Activated B cell treated with CpG ODN at 0.5 μM for 24 hours (primary cell): ENCODE measurements around the gene RYR1. TPM values are rescaled to one million over a fixed set of nuclear protein-coding genes. Genes with fewer than 3 reads are reported as not detected.

Experiments used
- ATAC-seq: fragments of 200-7000 bp; cut with Tn5 transposase; one replicate; pipeline ENCODE4 v1.10.0; 2021; ENCODE audit warnings: low read depth, mild to moderate bottlenecking, moderate library complexity
- CTCF ChIA-PET: fragments of 350-600 bp; sonication (Branson Sonifier 250); formaldehyde crosslinking; loops from one replicate; lab custom pipeline; 2021; ENCODE audit warnings: antibody characterized with exemption; lab: Charles Lee
- POLR2A ChIA-PET: fragments of 350-600 bp; sonication (Branson Sonifier 250); formaldehyde crosslinking; loops from one replicate; lab custom pipeline; 2021; ENCODE audit warnings: antibody characterized with exemption; lab: Charles Lee
- DNase-seq: peaks from one replicate; pipeline ENCODE4 v3.0.0; 2022
- H3K27ac Mint-ChIP-seq: one replicate; pipeline ENCODE4 v1.8.0; 2020; ENCODE audit warnings: mixed read lengths
- H3K27me3 Mint-ChIP-seq: one replicate; pipeline ENCODE4 v1.8.0; 2021; ENCODE audit warnings: mixed read lengths
- H3K36me3 Mint-ChIP-seq: one replicate; pipeline ENCODE4 v1.8.0; 2021; ENCODE audit warnings: low read depth, mixed read lengths
- H3K4me1 Mint-ChIP-seq: one replicate; pipeline ENCODE4 v1.8.0; 2021; ENCODE audit warnings: mixed read lengths
- H3K4me3 Mint-ChIP-seq: one replicate; pipeline ENCODE4 v1.8.0; 2020; ENCODE audit warnings: mild to moderate bottlenecking, mixed read lengths
- H3K9me3 Mint-ChIP-seq: one replicate; pipeline ENCODE4 v1.8.0; 2020; ENCODE audit warnings: mixed read lengths
- intact Hi-C: fragments of 100-400 bp; cut with micrococcal nuclease; formaldehyde crosslinking; loops from one replicate; pipeline ENCODE4 v1.15.1; 2024
- total RNA-seq: library from RNA; stranded (reverse); gene quantifications from 2 replicates; pipeline ENCODE4 v1.2.3, GENCODE V29; 2022
- TF ChIP-seq, protein P1 (sequence below): fragments of 200-600 bp; IDR thresholded peaks from one replicate; pipeline ENCODE4 v1.8.0; 2022; ENCODE audit warnings: antibody characterized with exemption, mild to moderate bottlenecking

Gene RYR1
- total RNA-seq, 1 donor from 2014 or later = 4.1 TPM

DNA sequence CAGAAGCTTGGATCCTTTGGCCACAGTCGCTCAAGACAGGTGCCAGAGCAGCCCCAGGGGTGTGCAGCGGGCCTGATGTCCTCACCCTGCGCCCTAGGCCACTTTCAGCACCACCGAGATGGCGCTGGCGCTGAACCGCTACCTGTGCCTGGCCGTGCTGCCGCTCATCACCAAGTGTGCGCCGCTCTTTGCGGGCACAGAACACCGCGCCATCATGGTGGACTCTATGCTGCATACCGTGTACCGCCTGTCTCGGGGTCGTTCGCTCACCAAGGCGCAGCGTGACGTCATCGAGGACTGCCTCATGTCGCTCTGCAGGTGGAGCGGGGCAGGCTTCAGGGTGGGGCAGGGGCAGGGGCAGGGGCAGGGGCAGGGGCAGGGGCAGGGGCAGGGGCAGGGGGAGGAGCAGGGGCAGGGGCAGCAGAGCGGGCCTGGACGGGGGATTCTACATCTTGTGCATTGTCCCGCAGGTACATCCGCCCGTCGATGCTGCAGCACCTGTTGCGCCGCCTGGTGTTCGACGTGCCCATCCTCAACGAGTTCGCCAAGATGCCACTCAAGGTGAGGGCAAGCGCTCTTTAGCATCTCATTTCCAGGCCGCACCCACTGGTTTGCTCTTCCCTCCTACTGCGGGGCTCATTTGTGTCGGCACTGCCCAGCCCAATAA is 69.1 kb downstream of the RYR1 start:
- Mint-ChIP-seq H3K4me1 (peaks cover 6% of the 10 kb centered on the region), H3K36me3 (no peaks in the 10 kb centered on the region), H3K27ac (no peak overlapping the region), H3K4me3 (no peak overlapping the region), H3K9me3 (no peaks in the 10 kb centered on the region), H3K27me3 (no peaks in the 10 kb centered on the region)
- no peak for DNase-seq
- TF ChIP-seq, protein P1, sequence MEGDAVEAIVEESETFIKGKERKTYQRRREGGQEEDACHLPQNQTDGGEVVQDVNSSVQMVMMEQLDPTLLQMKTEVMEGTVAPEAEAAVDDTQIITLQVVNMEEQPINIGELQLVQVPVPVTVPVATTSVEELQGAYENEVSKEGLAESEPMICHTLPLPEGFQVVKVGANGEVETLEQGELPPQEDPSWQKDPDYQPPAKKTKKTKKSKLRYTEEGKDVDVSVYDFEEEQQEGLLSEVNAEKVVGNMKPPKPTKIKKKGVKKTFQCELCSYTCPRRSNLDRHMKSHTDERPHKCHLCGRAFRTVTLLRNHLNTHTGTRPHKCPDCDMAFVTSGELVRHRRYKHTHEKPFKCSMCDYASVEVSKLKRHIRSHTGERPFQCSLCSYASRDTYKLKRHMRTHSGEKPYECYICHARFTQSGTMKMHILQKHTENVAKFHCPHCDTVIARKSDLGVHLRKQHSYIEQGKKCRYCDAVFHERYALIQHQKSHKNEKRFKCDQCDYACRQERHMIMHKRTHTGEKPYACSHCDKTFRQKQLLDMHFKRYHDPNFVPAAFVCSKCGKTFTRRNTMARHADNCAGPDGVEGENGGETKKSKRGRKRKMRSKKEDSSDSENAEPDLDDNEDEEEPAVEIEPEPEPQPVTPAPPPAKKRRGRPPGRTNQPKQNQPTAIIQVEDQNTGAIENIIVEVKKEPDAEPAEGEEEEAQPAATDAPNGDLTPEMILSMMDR = no peak
- intact Hi-C loops = no loop called here
- CTCF ChIA-PET = no interaction called here
- POLR2A ChIA-PET = no interaction called here
- no peak for ATAC-seq

DNA sequence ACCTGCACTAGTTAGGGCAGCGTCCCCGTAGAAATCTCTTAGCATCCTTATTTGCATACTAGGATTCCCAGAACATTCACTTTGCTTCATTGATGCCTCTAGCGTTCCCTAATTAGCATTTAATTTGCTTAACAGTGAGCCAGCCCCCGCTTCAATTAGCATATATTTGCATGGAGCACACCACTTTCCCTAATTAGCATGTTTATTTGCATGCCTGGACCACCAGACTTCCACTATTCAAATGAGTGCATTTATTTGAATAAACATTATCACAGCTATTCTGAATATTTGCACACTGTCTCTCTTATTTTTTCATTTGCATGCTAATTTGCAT is 69.6 kb downstream of the RYR1 start:
- H3K4me3 Mint-ChIP-seq = no peak overlapping the region
- POLR2A ChIA-PET = no interaction called here

DNA sequence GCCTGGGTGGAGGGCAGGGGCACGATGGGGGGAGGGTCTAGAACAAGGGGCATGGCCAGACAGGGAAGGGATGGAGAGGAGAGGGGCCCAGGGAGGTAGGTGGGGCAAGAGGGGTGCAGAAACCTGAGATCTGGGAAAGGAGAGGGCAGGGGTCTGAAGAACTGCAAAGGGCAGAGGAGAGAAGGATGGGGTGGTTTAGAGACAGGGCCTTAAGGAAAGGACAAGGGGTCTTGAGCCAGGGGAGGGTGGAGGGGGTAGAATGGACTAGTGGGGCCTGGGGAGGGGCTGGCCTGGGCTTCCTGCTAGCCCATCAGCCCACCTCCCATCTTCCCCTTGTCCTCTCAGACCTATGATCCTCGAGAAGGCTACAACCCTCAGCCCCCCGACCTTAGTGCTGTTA is 72.5 kb downstream of the RYR1 start:
- ChIA-PET CTCF (interaction anchor here (1.0 kb wide), 1 partner anchor 103 kb away, joined by 4 read pairs; the partner anchor contains the start of gene FAM98C), POLR2A (no interaction called here)
- TF ChIP-seq, protein P1 = no peak
- Mint-ChIP-seq H3K4me1 (peaks cover 6% of the 10 kb centered on the region), H3K4me3 (no peak overlapping the region), H3K27ac (no peak overlapping the region), H3K9me3 (no peaks in the 10 kb centered on the region), H3K27me3 (peaks cover 13% of the 10 kb centered on the region), H3K36me3 (no peaks in the 10 kb centered on the region)
- intact Hi-C loops = loop anchor here (2.0 to 5.0 kb wide), 2 partner anchors 89 to 103 kb away; partner anchors contain the start of gene FAM98C
- ATAC-seq (no peak), DNase-seq (no peak)

More for the DNA sequence above, 69.6 kb downstream of the RYR1 start:
- TF ChIP-seq, protein P1 = no peak
- intact Hi-C loops = no loop called here
- Mint-ChIP-seq H3K9me3 (no peaks in the 10 kb centered on the region), H3K27me3 (no peaks in the 10 kb centered on the region), H3K36me3 (no peaks in the 10 kb centered on the region), H3K27ac (no peak overlapping the region), H3K4me1 (peaks cover 6% of the 10 kb centered on the region)
- DNase-seq (no peak), ATAC-seq (no peak)
- CTCF ChIA-PET = no interaction called here

DNA sequence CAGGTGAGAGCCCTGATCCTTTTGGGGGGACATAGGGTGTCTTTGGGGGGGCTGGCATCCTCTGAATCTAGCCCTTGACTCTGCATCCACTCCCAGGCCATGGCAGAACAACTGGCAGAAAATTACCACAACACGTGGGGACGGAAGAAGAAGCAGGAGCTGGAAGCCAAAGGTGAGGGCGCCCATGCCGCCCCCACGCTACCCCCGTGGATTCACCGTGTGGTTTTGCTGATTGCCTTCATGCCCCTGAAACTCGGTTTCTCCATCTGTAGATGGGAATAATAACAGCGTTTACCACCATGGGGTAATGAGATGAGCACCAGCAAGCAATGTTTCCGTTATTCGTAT is 72.9 kb downstream of the RYR1 start:
- Mint-ChIP-seq H3K36me3 (no peaks in the 10 kb centered on the region), H3K4me3 (no peak overlapping the region), H3K4me1 (peaks cover 6% of the 10 kb centered on the region), H3K27ac (no peak overlapping the region), H3K9me3 (no peaks in the 10 kb centered on the region), H3K27me3 (peaks cover 15% of the 10 kb centered on the region)
- POLR2A ChIA-PET = no interaction called here
- DNase-seq (no peak), ATAC-seq (no peak)
- intact Hi-C loops = loop anchor here (2.0 to 5.0 kb wide), 2 partner anchors 89 to 104 kb away; partner anchors contain the start of gene FAM98C
- CTCF ChIA-PET = interaction anchor here (1.0 kb wide), 2 partner anchors 103 to 423 kb away, joined by 3 to 4 read pairs; partner anchors contain the start of gene FAM98C
- TF ChIP-seq, protein P1 = no peak

DNA sequence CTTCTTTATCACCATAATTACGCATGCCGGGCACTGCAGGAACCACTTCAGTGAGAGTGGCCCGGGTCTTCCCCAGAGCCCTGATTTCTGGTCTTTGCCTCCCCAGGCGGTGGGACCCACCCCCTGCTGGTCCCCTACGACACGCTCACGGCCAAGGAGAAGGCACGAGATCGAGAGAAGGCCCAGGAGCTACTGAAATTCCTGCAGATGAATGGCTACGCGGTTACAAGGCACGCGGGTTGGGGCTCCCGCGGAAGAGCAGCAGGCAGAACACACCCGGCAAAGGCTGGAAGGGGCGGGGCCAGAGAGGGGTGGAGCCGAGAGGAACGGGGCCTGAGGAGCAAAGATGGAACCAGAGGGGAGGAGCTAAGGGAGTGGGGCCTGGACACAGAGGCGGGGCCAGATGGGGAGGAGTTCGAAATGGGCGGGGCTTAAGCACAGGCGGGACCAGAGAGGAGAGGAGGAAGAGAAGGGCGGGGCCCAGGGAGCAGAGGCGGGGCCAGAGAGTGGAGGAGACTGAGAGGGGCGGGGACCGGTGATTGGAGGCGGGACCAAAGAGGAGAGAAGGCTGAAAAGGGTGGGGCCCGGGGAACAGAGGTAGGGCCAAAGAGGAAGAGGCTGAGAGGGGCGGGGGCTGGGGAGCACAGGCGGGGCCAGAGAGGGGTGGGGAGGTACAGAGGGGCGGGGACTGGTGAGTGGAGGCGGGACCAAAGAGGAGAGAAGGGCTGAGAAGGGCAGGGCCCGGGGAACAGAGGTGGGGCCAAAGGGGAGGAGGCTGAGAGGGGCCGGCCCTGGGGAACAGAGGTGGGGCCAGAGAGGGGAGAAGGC is 73.4 kb downstream of the RYR1 start:
- TF ChIP-seq, protein P1 = no peak
- Mint-ChIP-seq H3K27me3 (peaks cover 19% of the 10 kb centered on the region), H3K36me3 (no peaks in the 10 kb centered on the region), H3K4me1 (peaks cover 6% of the 10 kb centered on the region), H3K4me3 (peak overlapping the region; percentile 28), H3K9me3 (no peaks in the 10 kb centered on the region), H3K27ac (no peak overlapping the region)
- ATAC-seq = peak; percentile 95
- intact Hi-C loops = loop anchor here (2.0 to 5.0 kb wide), 2 partner anchors 90 to 104 kb away; partner anchors contain the start of gene FAM98C
- peak; percentile 78 for DNase-seq
- CTCF ChIA-PET = interaction anchor here (1.0 kb wide), 2 partner anchors 104 to 422 kb away, joined by 3 to 4 read pairs; partner anchors contain the start of gene FAM98C
- POLR2A ChIA-PET = no interaction called here
